Effector memory CD8-positive, alpha-beta T cell (primary cell): ENCODE results near the gene AXDND1.

Source experiments
- ATAC-seq: fragments of 150-1000 bp; cut with Tn5 transposase; replicated peaks from 2 replicates; pipeline ENCODE4 v1.10.0; 2021; ENCODE audit warnings: mild to moderate bottlenecking, moderate library complexity
- DNase-seq, 3 experiments: peaks; one replicate each; pipeline ENCODE4 v3.0.0; 2021
- H3K27ac Mint-ChIP-seq, 2 donors: one replicate each; pipeline ENCODE4 v1.8.0; 2022; ENCODE audit warnings: mild to moderate bottlenecking in 2 of 2, mixed read lengths in 2 of 2, moderate library complexity in 2 of 2
- H3K27me3 Mint-ChIP-seq, 2 donors: one replicate each; pipeline ENCODE4 v1.8.0; 2022; ENCODE audit warnings: mixed read lengths in 2 of 2
- H3K36me3 Mint-ChIP-seq: one replicate; pipeline ENCODE4 v1.8.0; 2022; ENCODE audit warnings: mild to moderate bottlenecking, moderate library complexity, mixed read lengths; ENCODE audit not compliant: insufficient read depth
- H3K4me1 Mint-ChIP-seq, 2 donors: one replicate each; pipeline ENCODE4 v1.8.0; 2022; ENCODE audit warnings: low read depth in 2 of 2, mixed read lengths in 2 of 2
- H3K4me3 Mint-ChIP-seq, 2 donors: one replicate each; pipeline ENCODE4 v1.8.0; 2022; ENCODE audit warnings: mild to moderate bottlenecking in 2 of 2, mixed read lengths in 2 of 2, moderate library complexity in 2 of 2
- H3K9me3 Mint-ChIP-seq, 2 donors: one replicate each; pipeline ENCODE4 v1.8.0; 2022; ENCODE audit warnings: mixed read lengths in 2 of 2

AXDND1 gene

DNA sequence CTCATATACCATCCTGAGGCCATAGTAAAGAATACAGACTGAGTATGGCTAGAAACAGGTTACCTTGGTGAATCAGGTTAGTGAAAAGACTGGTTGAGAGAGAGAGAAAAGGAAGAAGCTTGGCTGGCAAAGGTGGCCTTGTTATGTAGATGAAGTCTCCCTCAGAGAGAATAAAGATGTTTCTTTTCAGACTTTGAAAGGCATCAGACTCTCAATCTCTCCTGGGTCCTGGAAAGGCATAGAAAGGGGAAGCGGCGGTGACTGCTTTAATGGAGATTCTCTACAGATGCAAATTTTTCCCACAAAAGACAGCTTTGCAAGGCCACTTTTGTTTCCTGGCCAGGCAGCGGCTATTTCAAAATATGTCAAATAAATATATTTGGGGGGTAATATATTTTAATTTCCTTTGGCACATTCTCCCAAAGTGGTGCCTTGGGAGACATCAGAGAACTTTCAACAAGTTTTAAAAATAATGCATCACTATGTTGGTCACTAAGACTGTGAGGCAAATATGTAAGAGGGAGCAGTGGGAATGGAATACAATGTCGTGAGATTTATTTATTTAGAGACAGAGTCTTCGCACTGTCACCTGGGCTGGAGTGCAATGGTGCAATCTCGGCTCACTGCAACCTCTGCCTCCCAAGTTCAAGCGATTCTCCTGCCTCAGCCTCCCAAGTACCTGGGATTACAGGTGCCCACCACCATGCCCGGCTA is 163.9 kb downstream of the AXDND1 start:
- Mint-ChIP-seq H3K27ac (no peak overlapping the region), H3K4me3 (no peak overlapping the region)

DNA sequence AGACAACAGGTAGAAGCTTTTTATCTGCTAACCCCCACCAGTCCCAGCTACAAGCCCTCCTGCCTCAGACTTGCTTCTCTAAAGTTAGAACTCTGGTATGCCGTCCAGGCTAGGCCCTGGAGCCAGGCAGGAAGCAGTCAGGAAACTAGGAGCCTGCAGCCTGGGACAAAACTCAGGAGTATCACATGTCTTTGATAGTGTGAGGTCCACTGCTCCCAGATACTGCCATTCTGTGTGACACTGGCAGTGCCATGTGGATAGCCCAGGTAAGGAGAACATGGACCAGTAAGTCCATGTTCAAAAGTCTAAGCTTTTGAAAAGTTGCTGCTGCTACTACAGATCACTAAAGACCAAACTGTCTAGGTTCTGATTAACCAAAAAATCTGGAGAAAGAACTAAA is 164.6 kb downstream of the AXDND1 start:
- Mint-ChIP-seq H3K9me3 (no peaks in the 10 kb centered on the region), H3K27ac (no peak overlapping the region), H3K36me3 (no peaks in the 10 kb centered on the region), H3K27me3 (peaks cover 0 to 7% of the 10 kb centered on the region in 2 donors), H3K4me3 (no peak overlapping the region), H3K4me1 (no peaks in the 10 kb centered on the region)
- DNase-seq, result no peak
- no peak for ATAC-seq

More for the DNA sequence above, 163.9 kb downstream of the AXDND1 start:
- no peaks in the 10 kb centered on the region for H3K36me3 Mint-ChIP-seq
- peaks cover 0 to under 1% of the 10 kb centered on the region in 2 donors for H3K9me3 Mint-ChIP-seq
- DNase-seq (no peak), ATAC-seq (no peak)
- H3K4me1 Mint-ChIP-seq, result no peaks in the 10 kb centered on the region
- H3K27me3 Mint-ChIP-seq, result peaks cover 0 to 10% of the 10 kb centered on the region in 2 donors

DNA sequence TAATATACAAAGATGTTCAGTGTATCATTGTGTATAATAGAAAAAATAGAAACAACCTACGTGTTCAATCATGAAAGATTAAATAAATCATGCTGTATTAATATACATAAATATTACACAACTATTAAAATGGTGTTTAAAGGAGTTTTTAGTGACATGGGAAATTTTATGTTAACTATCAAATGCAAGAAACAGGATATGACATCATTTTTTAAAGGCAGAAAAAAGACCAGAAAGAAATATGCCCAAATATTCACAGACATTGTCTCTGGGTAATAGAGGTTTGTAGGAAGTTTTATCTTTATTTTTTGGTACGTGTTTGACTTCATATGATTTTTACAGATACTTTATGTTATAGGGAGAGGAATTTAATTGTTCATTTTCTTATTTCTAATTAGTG is 176.0 kb downstream of the AXDND1 start:
- peaks cover 3 to 7% of the 10 kb centered on the region in 2 donors for H3K9me3 Mint-ChIP-seq
- no peaks in the 10 kb centered on the region for H3K4me1 Mint-ChIP-seq
- no peaks in the 10 kb centered on the region for H3K36me3 Mint-ChIP-seq
- H3K27ac Mint-ChIP-seq, result no peak overlapping the region
- H3K27me3 Mint-ChIP-seq, result no peaks in the 10 kb centered on the region
- DNase-seq (no peak), ATAC-seq (no peak)
- H3K4me3 Mint-ChIP-seq, result no peak overlapping the region

DNA sequence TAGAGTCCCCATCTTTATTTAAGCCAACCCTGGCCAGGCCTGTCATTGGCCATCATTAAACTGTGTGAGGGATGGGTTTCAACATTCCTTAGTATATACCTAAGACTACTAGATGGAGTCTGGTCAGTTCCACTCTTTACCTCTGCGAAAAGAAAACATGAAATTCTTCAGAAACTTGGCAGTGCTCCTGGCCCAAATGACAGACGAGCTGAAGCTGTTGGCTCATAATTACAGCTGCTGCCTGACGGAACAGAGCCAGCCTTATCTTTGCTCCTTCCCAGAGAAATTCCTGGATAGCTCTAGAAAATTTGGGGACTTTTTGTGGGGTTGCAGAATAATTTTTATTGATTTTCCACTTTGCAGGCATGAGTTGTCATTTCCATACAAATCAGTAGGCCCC is 179.6 kb downstream of the AXDND1 start:
- DNase-seq, result no peak
- no peaks in the 10 kb centered on the region for H3K27me3 Mint-ChIP-seq
- no peaks in the 10 kb centered on the region for H3K4me1 Mint-ChIP-seq
- peaks cover 3% of the 10 kb centered on the region for H3K36me3 Mint-ChIP-seq
- H3K4me3 Mint-ChIP-seq, result no peak overlapping the region
- ATAC-seq, result no peak
- no peaks in the 10 kb centered on the region for H3K9me3 Mint-ChIP-seq
- no peak overlapping the region for H3K27ac Mint-ChIP-seq

DNA sequence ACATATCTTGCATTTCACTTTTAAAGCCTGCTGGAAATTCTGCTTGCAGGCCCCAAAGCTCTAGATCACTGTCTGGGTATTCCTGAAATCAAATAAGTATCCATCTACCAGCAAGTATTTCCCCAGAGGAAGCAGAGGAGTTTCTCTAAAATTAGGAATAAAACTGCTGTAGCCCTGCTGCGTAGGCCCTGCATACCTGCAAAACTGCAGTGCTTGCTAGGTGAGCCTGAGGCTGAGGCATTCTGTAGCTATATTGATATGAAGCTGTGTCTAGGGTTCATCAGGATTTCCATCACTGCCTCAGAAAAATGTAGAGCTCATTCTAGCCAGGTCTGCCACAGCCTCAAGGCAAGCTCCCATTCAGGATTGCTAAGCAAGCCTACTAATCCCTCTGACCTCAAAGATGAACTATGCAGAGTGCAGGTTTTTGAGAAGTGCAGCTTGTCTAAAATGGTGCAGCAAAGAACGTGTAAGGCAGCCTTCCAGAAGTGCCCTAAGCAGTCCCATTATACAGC is 181.3 kb downstream of the AXDND1 start:
- H3K9me3 Mint-ChIP-seq, result no peaks in the 10 kb centered on the region
- H3K36me3 Mint-ChIP-seq, result peaks cover 3% of the 10 kb centered on the region
- no peak overlapping the region for H3K27ac Mint-ChIP-seq
- no peaks in the 10 kb centered on the region for H3K4me1 Mint-ChIP-seq
- DNase-seq (no peak), ATAC-seq (no peak)
- H3K27me3 Mint-ChIP-seq, result no peaks in the 10 kb centered on the region
- H3K4me3 Mint-ChIP-seq, result no peak overlapping the region

DNA sequence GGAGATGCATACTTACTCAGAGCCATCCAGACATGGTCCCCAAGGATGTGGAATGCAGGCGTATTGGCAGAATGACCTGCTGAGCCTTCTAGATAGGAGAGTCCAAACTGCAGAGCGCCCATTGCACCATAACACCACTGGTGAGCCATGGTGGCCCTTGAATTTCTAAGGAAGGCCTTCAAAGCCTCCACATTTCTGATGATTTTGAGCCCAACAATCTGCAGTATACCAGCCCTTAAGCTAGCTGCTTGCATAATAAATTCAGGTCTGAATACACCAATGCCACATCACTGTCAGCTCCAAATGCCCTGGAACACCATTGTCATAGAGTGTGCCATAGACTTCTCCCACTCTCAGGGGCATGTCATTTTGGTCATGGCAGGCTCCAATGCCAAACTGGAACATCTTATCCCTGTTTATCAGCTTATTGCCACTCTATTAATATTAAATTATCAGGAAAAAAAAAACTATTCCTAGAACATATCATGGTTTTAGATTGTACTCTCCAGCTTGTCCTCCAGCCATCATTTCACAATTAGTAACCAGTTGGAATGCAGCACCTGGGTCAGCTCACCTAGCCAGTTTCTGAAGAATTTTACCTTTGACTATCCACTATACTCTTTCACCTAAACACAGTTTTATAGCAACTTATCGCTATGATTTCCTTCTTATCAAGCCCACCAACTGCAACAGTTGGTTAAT is 183.0 kb downstream of the AXDND1 start:
- H3K27me3 Mint-ChIP-seq, result no peaks in the 10 kb centered on the region
- no peaks in the 10 kb centered on the region for H3K4me1 Mint-ChIP-seq
- DNase-seq (no peak), ATAC-seq (no peak)
- H3K4me3 Mint-ChIP-seq, result no peak overlapping the region
- peaks cover 3% of the 10 kb centered on the region for H3K36me3 Mint-ChIP-seq
- no peak overlapping the region for H3K27ac Mint-ChIP-seq
- no peaks in the 10 kb centered on the region for H3K9me3 Mint-ChIP-seq

DNA sequence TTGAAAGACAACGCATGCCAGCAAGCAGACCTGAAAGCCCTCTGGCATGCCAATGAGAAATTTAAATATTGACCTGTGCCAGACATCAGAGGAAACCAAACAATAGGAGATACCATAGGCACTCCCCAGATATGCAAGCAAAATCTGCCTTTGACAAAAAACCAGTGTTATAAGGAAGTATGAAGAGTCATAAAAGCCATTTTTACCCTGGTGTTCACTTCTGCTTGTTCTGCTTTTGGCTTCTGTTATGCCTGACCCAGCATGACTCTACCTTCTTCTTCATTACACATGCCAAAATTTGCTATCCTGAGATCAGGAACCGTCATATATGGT is 183.6 kb downstream of the AXDND1 start:
- H3K4me3 Mint-ChIP-seq, result no peak overlapping the region

DNA sequence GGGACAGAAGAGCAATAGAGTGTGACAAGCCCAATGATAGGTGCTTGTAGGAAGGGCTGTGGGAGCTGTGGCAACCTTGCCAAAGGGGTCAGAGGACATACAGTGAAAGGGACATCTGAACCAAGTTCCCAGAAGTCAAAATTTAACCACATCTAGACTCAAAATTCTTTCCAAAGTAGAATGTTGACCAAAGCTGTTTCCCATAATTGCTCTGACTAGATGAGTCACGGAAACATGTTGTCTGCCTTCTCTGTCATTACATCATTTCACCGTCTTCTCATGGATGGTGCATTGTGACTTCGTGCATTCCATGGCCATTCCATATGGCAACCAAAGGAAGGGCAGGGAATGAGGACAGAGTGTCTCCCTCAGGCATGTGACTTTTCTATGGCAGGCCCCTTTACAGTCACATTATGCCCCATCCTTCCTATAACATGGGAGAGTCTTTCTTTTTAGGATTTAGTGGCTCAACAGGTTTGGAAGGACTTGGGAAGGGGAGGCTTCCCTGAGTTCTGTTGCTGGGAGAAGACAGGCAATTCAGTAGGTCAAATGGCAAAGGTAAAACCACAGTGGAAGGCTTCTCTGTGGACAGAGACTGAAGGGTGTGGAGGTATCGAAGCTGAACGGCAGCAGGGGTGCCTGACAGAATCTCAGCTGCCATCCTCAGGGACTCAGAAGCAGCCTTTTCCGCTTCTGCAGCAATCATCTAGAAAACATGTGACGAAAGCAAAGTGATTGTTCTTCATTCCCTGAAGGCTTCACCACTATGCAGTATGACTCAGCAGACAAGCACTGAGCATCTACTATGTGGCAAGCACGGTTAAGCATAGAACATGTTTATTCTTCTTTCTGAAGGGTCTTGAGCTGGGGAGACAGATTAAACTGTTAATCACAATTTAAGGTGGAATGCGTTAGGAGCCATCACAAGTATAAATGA is 185.2 kb downstream of the AXDND1 start:
- H3K27me3 Mint-ChIP-seq, result no peaks in the 10 kb centered on the region
- ATAC-seq (no peak), DNase-seq (no peak)
- H3K9me3 Mint-ChIP-seq, result no peaks in the 10 kb centered on the region
- no peak overlapping the region for H3K4me3 Mint-ChIP-seq
- no peaks in the 10 kb centered on the region for H3K4me1 Mint-ChIP-seq
- no peak overlapping the region for H3K27ac Mint-ChIP-seq
- peaks cover 3% of the 10 kb centered on the region for H3K36me3 Mint-ChIP-seq

More for the DNA sequence above, 183.6 kb downstream of the AXDND1 start:
- no peak for ATAC-seq
- peaks cover 3% of the 10 kb centered on the region for H3K36me3 Mint-ChIP-seq
- no peak for DNase-seq
- no peak overlapping the region for H3K27ac Mint-ChIP-seq
- no peaks in the 10 kb centered on the region for H3K4me1 Mint-ChIP-seq
- no peaks in the 10 kb centered on the region for H3K9me3 Mint-ChIP-seq
- H3K27me3 Mint-ChIP-seq, result no peaks in the 10 kb centered on the region

DNA sequence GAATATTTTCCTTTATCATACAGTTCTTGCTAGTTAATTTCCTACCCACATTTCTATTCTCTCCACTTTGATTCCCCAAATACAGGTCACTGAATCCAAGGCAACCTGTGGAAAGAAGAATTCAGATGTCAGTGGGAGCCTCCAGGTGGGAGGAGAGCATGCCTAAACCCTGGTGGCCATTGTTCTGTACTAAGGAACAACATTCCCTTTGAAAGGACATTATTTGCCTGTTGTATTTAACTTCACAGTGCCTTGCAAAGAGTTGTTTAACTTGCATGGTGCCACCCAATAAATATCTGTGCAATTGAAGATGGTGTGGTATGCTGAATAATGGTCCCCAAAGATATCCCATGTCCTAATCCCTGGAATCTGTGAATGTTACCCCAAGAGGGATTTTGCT is 188.7 kb downstream of the AXDND1 start:
- no peak overlapping the region for H3K4me3 Mint-ChIP-seq
- DNase-seq (no peak), ATAC-seq (no peak)
- no peaks in the 10 kb centered on the region for H3K27me3 Mint-ChIP-seq
- no peak overlapping the region for H3K27ac Mint-ChIP-seq
- peaks cover 3% of the 10 kb centered on the region for H3K36me3 Mint-ChIP-seq
- no peaks in the 10 kb centered on the region for H3K4me1 Mint-ChIP-seq
- no peaks in the 10 kb centered on the region for H3K9me3 Mint-ChIP-seq

DNA sequence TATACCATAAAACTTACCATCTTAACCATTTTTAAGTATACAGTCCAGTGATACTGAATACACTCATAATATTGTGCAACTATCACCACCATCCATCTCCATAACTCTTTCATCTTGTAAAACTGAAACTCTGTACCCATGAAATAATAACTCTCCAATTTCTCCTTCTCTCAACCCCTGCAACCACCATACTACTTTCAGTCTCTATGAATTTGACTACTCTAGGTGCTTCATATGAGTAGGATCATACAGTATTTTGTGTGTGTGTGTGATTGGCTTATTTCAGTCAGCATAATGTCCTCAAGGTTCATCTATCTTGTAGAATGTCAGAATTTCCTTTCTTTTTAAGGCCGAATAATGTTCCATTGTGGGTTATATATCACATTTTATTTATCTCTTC is 192.3 kb downstream of the AXDND1 start:
- H3K27ac Mint-ChIP-seq, result no peak overlapping the region
- peaks cover 0 to 5% of the 10 kb centered on the region in 2 donors for H3K27me3 Mint-ChIP-seq
- H3K9me3 Mint-ChIP-seq, result no peaks in the 10 kb centered on the region
- no peaks in the 10 kb centered on the region for H3K4me1 Mint-ChIP-seq
- H3K36me3 Mint-ChIP-seq, result no peaks in the 10 kb centered on the region
- DNase-seq, result no peak
- H3K4me3 Mint-ChIP-seq, result no peak overlapping the region
- ATAC-seq, result no peak

DNA sequence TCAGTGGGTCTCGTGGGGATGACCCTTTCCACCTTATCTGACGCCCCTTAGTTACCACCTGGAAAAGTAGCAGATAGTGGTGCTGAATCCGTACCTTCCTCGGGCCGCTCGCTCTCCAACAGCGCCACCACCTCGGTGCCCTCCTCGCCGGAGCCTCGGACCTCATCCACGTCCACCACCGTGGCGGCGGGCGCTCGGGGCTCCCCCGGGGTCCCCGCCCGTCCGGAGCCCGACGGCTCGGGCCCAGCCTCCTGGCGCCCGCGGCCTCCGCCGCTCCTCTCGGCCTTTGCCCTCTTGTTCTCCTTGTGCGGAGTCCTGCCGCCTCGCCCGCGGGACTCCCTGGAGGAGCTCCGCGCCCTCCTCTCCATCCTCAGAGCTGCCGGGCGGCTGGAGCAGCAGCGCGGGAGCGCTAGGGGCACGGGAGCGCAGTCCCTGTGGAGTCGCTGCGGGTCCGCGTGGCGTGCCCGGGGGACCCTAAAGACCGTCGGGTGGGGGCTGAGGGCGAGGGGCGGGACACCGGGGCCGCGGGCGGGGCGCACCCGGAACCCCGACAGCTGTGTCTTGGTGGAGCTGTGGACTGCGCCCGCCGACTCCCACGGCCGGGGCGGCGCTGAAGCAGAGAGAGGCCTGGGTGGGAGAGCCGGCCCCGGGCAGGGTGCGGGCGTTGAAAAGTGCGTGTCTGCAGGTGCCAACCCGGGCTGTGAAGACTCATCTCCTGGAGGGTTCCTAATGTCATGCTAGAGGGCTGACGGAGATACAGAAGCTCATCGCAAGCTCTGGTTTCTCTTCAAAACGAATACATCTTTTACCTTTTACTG is 209.9 kb downstream of the AXDND1 start, which contains the start of gene NPHS2:
Gene NPHS2, minus strand, starts transcription at position 452 of the 818 bp plus-strand sequence. Its CDS starts 84 bp downstream, at position 368.
- H3K36me3 Mint-ChIP-seq, result no peaks in the 10 kb centered on the region
- peaks cover 4 to 5% of the 10 kb centered on the region in 2 donors for H3K4me1 Mint-ChIP-seq
- H3K4me3 Mint-ChIP-seq, result no peak within 1 kb of the TSS
- H3K27me3 Mint-ChIP-seq, result peaks cover 40 to 77% of the 10 kb centered on the region in 2 donors
- ATAC-seq (no peak), DNase-seq (no peak)
- H3K9me3 Mint-ChIP-seq, result peaks cover 0 to 6% of the 10 kb centered on the region in 2 donors
- H3K27ac Mint-ChIP-seq, result no peak within 1 kb of the TSS

DNA sequence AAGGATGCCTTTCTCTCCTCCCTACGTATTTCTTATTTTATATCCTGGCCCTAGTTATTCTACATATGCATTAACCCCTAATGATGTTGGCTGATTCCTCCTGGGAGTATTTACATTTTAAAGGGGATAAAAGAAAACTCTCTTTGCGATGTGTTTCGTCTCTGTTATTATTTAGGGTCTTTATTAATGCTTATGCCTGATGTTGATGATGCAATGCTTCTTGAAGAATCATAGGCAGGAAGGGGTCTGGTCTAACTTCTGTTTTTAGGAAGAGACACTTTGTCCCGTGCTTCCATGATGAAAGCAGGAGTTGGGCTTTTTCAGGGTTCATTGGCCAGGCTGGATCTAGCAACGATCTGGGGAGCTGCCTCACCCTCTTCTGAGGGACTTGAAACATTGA is 210.7 kb downstream of the AXDND1 start:
- Mint-ChIP-seq H3K9me3 (peaks cover 0 to 6% of the 10 kb centered on the region in 2 donors), H3K36me3 (no peaks in the 10 kb centered on the region), H3K4me1 (peaks cover 4 to 5% of the 10 kb centered on the region in 2 donors), H3K27ac (no peak overlapping the region), H3K4me3 (no peak overlapping the region), H3K27me3 (peaks cover 40 to 77% of the 10 kb centered on the region in 2 donors)
- DNase-seq, result no peak
- no peak for ATAC-seq
